VCaP (cell line): ENCODE data around the gene IL15.
A peak's percentile ranks its signal among the peaks of the same experiment; 100 is the strongest.

ENCODE experiments used
- H3K27ac ChIP-seq: fragments of 450-650 bp; 2 replicates; pipeline ENCODE4 v1.5.1; 2017
- TF ChIP-seq, protein P1 (sequence below): fragments of 450-650 bp; conservative IDR thresholded peaks from 2 replicates; pipeline ENCODE4 v1.5.1; 2017; ENCODE audit warnings: mild to moderate bottlenecking, moderate library complexity

The IL15 gene

GRCh38 chr4:141647966-141648365 is 11.6 kb downstream of the IL15 start:
- TF ChIP-seq, protein P1, sequence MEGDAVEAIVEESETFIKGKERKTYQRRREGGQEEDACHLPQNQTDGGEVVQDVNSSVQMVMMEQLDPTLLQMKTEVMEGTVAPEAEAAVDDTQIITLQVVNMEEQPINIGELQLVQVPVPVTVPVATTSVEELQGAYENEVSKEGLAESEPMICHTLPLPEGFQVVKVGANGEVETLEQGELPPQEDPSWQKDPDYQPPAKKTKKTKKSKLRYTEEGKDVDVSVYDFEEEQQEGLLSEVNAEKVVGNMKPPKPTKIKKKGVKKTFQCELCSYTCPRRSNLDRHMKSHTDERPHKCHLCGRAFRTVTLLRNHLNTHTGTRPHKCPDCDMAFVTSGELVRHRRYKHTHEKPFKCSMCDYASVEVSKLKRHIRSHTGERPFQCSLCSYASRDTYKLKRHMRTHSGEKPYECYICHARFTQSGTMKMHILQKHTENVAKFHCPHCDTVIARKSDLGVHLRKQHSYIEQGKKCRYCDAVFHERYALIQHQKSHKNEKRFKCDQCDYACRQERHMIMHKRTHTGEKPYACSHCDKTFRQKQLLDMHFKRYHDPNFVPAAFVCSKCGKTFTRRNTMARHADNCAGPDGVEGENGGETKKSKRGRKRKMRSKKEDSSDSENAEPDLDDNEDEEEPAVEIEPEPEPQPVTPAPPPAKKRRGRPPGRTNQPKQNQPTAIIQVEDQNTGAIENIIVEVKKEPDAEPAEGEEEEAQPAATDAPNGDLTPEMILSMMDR: no peak
- H3K27ac ChIP-seq: no peak overlapping the region

- H3K27ac ChIP-seq: no peak overlapping the region
- TF ChIP-seq, protein P1: no peak
Observed at GRCh38 chr4:141652161-141652778, 15.9 kb downstream of the IL15 start.

DNA sequence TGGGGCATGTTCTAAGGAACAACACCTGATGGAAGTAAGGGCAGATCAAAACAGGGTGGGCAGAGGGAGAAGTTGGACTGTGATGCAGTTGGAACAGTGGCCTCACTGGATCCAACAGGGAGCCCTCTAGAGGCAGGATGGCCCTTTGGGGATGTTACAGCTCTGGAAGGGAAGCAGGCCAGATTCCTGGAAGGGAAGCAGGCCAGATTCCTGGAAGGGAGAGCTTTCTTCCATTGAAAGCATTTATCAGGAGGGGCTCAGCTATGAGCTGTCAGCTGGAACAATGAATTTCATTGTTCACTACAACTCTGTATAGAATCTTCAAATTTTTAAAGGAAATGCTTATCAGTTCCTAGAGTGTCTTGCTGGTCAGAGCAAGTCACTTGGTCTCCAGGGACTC is 17.7 kb downstream of the IL15 start:
- TF ChIP-seq, protein P1: peak; percentile 70

DNA sequence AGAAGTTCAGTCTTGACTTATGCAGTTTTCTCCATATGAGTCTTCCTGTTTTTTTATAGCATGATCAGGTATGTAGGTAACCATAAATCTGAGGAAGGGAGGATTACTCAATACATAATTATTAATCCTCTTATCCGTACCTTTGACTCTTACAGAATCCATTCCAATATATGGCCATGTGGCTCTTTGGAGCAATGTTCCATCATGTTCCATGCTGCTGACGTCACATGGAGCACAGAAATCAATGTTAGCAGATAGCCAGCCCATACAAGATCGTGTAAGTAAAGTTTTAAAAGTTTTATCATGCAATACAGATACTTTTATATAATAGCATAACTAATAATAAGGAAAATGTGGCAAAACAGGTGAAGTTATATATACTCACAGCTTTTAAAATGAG is 19.6 kb downstream of the IL15 start:
- H3K27ac ChIP-seq: no peak overlapping the region
- TF ChIP-seq, protein P1: no peak

More for the DNA sequence above, 17.7 kb downstream of the IL15 start:
- no peak overlapping the region for H3K27ac ChIP-seq

- H3K27ac ChIP-seq: no peak overlapping the region
Observed at GRCh38 chr4:141657550-141658250, 21.3 kb downstream of the IL15 start.

GRCh38 chr4:141658309-141658708 is 21.9 kb downstream of the IL15 start:
- TF ChIP-seq, protein P1: no peak
- H3K27ac ChIP-seq: no peak overlapping the region

More at GRCh38 chr4:141657550-141658250, 21.3 kb downstream of the IL15 start:
- TF ChIP-seq, protein P1: peak; percentile 59

DNA sequence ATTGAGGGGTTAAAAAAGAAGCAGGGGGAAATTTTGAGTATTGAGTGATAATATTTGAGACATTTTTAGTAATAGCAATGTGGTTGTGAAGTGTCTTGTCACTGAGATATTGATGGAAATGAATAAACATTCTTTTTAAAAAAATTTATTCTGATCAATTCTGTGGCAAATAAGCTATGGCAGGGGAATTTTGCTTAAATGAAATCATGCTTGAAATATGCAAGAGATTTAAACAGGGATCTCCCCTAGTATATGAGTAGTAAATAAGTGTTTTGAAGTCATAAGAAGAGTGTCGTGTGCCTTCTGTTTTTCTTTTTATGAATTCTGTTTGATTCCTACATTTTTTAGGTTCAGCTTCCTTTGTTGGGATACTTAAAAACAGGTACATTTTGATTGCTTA is 23.2 kb downstream of the IL15 start:
- TF ChIP-seq, protein P1: no peak
- H3K27ac ChIP-seq: no peak overlapping the region
